RWPE2 (cell line): ENCODE data around the gene NHS.

Source experiments
- ATAC-seq: fragments of 200-7000 bp; cut with Tn5 transposase; 3 replicates; pipeline ENCODE4 v1.9.1; 2021; ENCODE audit warnings: low read depth
- DNase-seq: peaks from one replicate; pipeline ENCODE4 v3.0.0-alpha.2; 2020; ENCODE audit warnings: low spot score
- H3K27ac ChIP-seq: fragments of 450-650 bp; 2 replicates; pipeline ENCODE4 v1.5.1; 2017; ENCODE audit warnings: mild to moderate bottlenecking; ENCODE audit not compliant: poor library complexity, severe bottlenecking
- H3K27me3 ChIP-seq: fragments of 250-450 bp; sonication (Bioruptor Pico); 2 replicates; pipeline ENCODE4 v1.5.1; 2021; ENCODE audit warnings: mild to moderate bottlenecking, moderate library complexity; ENCODE audit not compliant: insufficient read depth, poor library complexity, severe bottlenecking
- H3K36me3 ChIP-seq: fragments of 250-450 bp; sonication (Bioruptor Pico); 2 replicates; pipeline ENCODE4 v1.5.1; 2020; ENCODE audit warnings: low read depth, mild to moderate bottlenecking, moderate library complexity
- H3K4me1 ChIP-seq: fragments of 250-450 bp; sonication (Bioruptor Pico); 2 replicates; pipeline ENCODE4 v1.5.1; 2021; ENCODE audit warnings: mild to moderate bottlenecking, moderate library complexity; ENCODE audit not compliant: insufficient read depth, poor library complexity, severe bottlenecking
- H3K4me3 ChIP-seq: fragments of 250-450 bp; sonication (Bioruptor Pico); 2 replicates; pipeline ENCODE4 v1.5.1; 2021; ENCODE audit warnings: mild to moderate bottlenecking, moderate library complexity; ENCODE audit not compliant: severe bottlenecking
- H3K9me3 ChIP-seq: fragments of 250-450 bp; sonication (Bioruptor Pico); 2 replicates; pipeline ENCODE4 v1.5.1; 2021; ENCODE audit warnings: mild to moderate bottlenecking, moderate library complexity; ENCODE audit not compliant: severe bottlenecking
- TF ChIP-seq, protein P1 (sequence below): fragments of 450-650 bp; IDR thresholded peaks from one replicate; pipeline ENCODE4 v1.5.1; 2017; ENCODE audit warnings: mild to moderate bottlenecking, moderate library complexity; ENCODE audit not compliant: poor library complexity, severe bottlenecking

Gene NHS

DNA sequence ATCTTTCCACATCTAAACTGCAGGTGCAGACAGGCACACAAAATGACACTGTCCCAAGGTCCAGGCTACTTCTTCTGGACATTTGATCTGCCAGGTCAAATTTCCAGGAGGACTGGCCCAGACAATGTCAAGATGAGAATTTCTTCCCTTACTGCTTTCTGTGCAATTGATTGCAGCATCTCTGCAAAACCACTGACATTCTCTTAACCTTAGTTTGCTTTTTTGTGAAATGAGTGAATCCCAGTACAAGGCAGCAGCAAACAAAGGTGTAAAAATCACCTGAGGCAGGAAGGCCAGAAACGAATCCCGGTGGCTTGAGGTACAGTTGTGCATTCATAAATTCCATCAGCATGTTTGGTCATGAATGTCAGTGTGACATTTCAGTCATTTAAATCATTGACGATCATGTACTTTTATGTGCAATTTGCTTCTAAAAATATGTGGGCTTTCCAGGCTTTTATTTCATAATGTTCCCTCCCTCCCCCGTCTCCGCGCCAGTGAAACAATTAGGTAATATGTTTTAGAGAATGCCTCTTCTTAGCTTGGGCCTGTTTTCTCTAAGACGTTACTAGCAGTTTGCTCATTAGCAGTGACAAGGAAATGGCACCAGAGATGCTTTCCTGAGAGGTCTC is 39.1 kb downstream of the NHS start:
- peaks cover 32% of the 10 kb centered on the region for H3K4me1 ChIP-seq

DNA sequence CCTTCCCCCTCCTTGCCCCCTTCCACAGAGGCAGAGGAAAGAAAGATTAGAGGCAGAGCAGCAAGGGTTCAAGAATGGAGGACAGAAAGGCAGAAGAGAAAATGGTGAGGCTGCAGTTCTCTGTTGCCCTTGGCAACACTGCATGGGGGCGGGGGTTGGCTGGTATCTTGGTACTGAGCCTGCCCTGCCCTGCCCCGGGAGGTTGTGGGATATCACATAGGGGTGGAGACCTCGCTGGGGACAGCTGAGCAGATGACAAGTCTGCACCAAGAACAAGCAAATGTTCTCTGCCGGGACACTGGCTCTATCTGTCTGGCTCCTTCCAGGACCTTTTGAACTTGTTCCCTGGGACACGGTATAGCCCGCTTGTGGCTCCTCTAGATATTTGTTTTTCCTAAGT is 39.8 kb downstream of the NHS start:
- H3K27ac ChIP-seq = peak overlapping the region; percentile 81
- no peaks in the 10 kb centered on the region for H3K27me3 ChIP-seq
- H3K4me1 ChIP-seq = peaks cover 32% of the 10 kb centered on the region
- H3K36me3 ChIP-seq = no peaks in the 10 kb centered on the region
- ATAC-seq = no peak
- H3K4me3 ChIP-seq = no peak overlapping the region
- H3K9me3 ChIP-seq = no peaks in the 10 kb centered on the region
- DNase-seq = no peak
- TF ChIP-seq, protein P1, sequence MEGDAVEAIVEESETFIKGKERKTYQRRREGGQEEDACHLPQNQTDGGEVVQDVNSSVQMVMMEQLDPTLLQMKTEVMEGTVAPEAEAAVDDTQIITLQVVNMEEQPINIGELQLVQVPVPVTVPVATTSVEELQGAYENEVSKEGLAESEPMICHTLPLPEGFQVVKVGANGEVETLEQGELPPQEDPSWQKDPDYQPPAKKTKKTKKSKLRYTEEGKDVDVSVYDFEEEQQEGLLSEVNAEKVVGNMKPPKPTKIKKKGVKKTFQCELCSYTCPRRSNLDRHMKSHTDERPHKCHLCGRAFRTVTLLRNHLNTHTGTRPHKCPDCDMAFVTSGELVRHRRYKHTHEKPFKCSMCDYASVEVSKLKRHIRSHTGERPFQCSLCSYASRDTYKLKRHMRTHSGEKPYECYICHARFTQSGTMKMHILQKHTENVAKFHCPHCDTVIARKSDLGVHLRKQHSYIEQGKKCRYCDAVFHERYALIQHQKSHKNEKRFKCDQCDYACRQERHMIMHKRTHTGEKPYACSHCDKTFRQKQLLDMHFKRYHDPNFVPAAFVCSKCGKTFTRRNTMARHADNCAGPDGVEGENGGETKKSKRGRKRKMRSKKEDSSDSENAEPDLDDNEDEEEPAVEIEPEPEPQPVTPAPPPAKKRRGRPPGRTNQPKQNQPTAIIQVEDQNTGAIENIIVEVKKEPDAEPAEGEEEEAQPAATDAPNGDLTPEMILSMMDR = no peak

More for the DNA sequence above, 39.1 kb downstream of the NHS start:
- no peaks in the 10 kb centered on the region for H3K9me3 ChIP-seq
- DNase-seq (no peak), ATAC-seq (peak; percentile 66)
- TF ChIP-seq, protein P1 = no peak
- peak overlapping the region; percentile 81 for H3K27ac ChIP-seq
- no peak overlapping the region for H3K4me3 ChIP-seq
- no peaks in the 10 kb centered on the region for H3K27me3 ChIP-seq
- no peaks in the 10 kb centered on the region for H3K36me3 ChIP-seq

DNA sequence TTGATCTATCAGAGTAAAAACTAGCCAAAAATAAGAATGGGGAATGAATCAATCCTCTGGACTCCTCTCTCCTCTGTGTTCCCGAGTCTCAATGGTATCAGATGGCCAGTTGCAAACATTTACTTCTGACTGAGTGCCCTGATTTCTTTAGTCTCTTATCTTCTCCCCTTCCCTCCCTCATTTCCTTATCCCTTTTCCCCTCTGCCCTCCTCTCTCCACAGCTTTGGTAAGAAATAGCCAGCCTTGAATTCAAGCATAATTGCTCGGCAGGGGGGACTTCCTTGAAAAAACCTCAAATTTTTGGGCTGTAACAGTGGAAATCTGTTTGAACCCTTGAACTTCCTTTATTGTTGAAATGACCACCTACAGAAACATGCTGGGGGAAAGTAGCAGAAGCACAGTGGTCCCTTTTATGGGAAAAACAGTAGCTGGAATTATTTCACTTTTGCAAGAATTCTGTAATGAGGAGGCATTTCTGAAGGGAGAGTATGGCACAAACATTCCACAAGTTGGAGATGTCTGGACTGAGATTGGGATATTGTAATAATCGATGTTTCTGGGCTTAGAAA is 40.3 kb downstream of the NHS start:
- TF ChIP-seq, protein P1 = no peak
- Histone ChIP-seq H3K27me3 (no peaks in the 10 kb centered on the region), H3K4me1 (peaks cover 32% of the 10 kb centered on the region), H3K9me3 (no peaks in the 10 kb centered on the region), H3K36me3 (no peaks in the 10 kb centered on the region), H3K4me3 (no peak overlapping the region), H3K27ac (peak overlapping the region; percentile 81)
- DNase-seq (no peak), ATAC-seq (no peak)

DNA sequence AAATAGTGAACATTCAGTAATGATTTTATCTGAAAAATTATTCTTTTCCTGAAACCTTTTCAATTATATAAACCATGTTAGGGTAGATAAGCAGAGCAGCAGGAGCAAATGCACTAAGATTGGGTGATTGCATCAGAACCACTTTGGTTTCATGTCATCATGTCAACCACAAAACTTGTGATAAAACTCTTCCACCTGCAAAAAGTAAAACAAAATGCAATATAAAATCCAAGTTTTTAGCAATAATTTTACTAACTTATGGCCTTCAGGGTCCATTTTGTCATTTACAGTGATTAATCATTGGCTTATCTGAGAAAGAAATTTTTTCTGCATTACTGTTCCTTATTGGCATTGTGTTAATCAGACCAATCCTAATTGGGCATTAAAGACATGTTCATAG is 42.4 kb downstream of the NHS start:
- TF ChIP-seq, protein P1 = no peak
- Histone ChIP-seq H3K4me1 (peaks cover 22% of the 10 kb centered on the region), H3K27ac (no peak overlapping the region), H3K9me3 (no peaks in the 10 kb centered on the region), H3K36me3 (no peaks in the 10 kb centered on the region), H3K27me3 (no peaks in the 10 kb centered on the region), H3K4me3 (no peak overlapping the region)
- ATAC-seq = no peak
- DNase-seq = no peak

DNA sequence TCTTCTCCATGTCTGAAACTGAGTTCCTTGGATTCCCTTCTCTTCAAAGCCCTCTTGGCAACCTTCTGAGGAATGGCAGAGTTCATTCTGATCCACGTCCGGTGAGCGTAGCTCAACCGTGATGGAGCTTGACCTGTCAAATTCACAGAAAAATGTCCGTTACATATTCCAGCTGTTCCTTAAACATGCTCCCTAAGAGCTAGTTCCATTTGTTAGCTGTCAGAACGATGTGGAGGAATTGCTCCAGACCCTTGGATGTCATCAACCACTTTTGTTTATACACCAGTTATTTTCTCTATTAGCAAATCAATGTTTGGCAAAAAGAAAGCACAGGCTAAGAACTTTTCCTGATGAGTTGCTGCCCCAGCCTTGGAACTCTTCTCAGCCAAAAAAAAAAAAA is 50.1 kb downstream of the NHS start:
- no peak for ATAC-seq
- H3K4me3 ChIP-seq = no peak overlapping the region
- H3K36me3 ChIP-seq = no peaks in the 10 kb centered on the region
- no peaks in the 10 kb centered on the region for H3K9me3 ChIP-seq
- DNase-seq = no peak
- H3K27me3 ChIP-seq = no peaks in the 10 kb centered on the region
- TF ChIP-seq, protein P1 = no peak
- no peaks in the 10 kb centered on the region for H3K4me1 ChIP-seq
- H3K27ac ChIP-seq = no peak overlapping the region
